SK-N-SH treated with all-trans-retinoic acid at 6 μM for 48 hours (cell line): Measurements from ENCODE around the gene KCNE5.

Source experiments
- ESRRG ChIP-seq: fragments of 250-450 bp; sonication (Bioruptor Pico); IDR thresholded peaks from 2 replicates; pipeline ENCODE4 v1.6.1; 2021; ENCODE audit warnings: mild to moderate bottlenecking
- PATZ1 ChIP-seq: fragments of 250-450 bp; sonication (Bioruptor Pico); IDR thresholded peaks from 2 replicates; pipeline ENCODE4 v1.8.0; 2020; ENCODE audit warnings: mild to moderate bottlenecking, moderate library complexity, borderline replicate concordance
- TF ChIP-seq, protein P1 (sequence below): fragments of 250-450 bp; sonication (Bioruptor Pico); IDR thresholded peaks from 2 replicates; pipeline ENCODE4 v1.5.1; 2021; ENCODE audit warnings: mild to moderate bottlenecking, moderate library complexity

DNA sequence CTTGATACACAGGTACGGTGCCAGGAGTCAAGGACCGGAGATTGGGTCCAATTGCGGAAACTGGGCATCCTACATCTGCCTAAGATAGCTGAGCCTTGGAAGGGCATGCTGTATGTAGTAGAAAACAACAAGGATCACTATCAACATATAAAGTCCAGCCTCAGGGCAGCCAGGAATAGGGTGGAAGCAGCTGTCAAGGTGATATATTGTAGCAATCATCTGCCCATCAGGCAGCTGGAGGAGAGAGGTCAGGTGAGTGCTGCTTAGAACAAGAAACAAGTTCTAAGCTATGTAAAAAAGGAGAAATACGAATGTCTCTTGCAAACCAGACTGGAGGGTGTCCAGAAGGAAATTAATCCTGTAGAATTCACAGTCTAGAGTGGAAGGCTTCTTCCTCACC is 34.8 kb downstream of the KCNE5 start:
- TF ChIP-seq, protein P1, sequence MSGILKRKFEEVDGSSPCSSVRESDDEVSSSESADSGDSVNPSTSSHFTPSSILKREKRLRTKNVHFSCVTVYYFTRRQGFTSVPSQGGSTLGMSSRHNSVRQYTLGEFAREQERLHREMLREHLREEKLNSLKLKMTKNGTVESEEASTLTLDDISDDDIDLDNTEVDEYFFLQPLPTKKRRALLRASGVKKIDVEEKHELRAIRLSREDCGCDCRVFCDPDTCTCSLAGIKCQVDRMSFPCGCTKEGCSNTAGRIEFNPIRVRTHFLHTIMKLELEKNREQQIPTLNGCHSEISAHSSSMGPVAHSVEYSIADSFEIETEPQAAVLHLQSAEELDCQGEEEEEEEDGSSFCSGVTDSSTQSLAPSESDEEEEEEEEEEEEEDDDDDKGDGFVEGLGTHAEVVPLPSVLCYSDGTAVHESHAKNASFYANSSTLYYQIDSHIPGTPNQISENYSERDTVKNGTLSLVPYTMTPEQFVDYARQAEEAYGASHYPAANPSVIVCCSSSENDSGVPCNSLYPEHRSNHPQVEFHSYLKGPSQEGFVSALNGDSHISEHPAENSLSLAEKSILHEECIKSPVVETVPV (CRISPR knock-in tag), result no peak
- TF ChIP-seq ESRRG (CRISPR knock-in tag), result no peak
- no peak for TF ChIP-seq PATZ1 (CRISPR knock-in tag)
